Natural killer cell (primary cell): ENCODE data around the gene PPM1F. TPM values are rescaled to one million over a fixed set of nuclear protein-coding genes. Genes with fewer than 3 reads are reported as not detected.

ENCODE experiments used
- ATAC-seq, 3 donors: fragments of 150-1000 bp in 2 of 3; fragments of 200-7000 bp in 1 of 3; cut with Tn5 transposase; 1 replicate in 1 of 3; 2 replicates in 2 of 3; pipeline ENCODE4 v1.10.0; 2021; ENCODE audit warnings: mild to moderate bottlenecking in 2 of 3, moderate library complexity in 2 of 3
- DNase-seq, 2 donors: peaks; one replicate each; pipeline versions ENCODE4 v3.0.0 to v3.0.0-alpha.2; 2013 to 2021; ENCODE audit warnings: mixed read lengths in 1 of 2
- H3K27ac ChIP-seq: one replicate; pipeline ENCODE4 v1.5.1; 2013; ENCODE audit warnings: mild to moderate bottlenecking, low read length
- H3K27me3 ChIP-seq: one replicate; pipeline ENCODE4 v1.6.1; 2013; ENCODE audit warnings: low read length; ENCODE audit not compliant: control insufficient read depth, insufficient read depth
- H3K36me3 ChIP-seq: one replicate; pipeline ENCODE4 v1.6.1; 2013; ENCODE audit warnings: low read length; ENCODE audit not compliant: control insufficient read depth, insufficient read depth
- H3K4me1 ChIP-seq: one replicate; pipeline ENCODE4 v1.6.1; 2013; ENCODE audit warnings: low read length; ENCODE audit not compliant: control insufficient read depth, insufficient read depth
- H3K4me3 ChIP-seq: one replicate; pipeline ENCODE4 v1.5.1; 2013; ENCODE audit warnings: low read length
- H3K9me3 ChIP-seq: one replicate; pipeline ENCODE4 v1.6.1; 2013; ENCODE audit warnings: low read length; ENCODE audit not compliant: control insufficient read depth, insufficient read depth
- H3K27ac Mint-ChIP-seq, 2 donors: one replicate each; pipeline ENCODE4 v1.8.0; 2022; ENCODE audit warnings: mild to moderate bottlenecking in 2 of 2, mixed read lengths in 2 of 2, moderate library complexity in 1 of 2
- H3K27me3 Mint-ChIP-seq, 2 donors: one replicate each; pipeline ENCODE4 v1.8.0; 2022; ENCODE audit warnings: low read depth in 2 of 2, mixed read lengths in 2 of 2
- H3K36me3 Mint-ChIP-seq: one replicate; pipeline ENCODE4 v1.8.0; 2022; ENCODE audit warnings: mixed read lengths
- H3K4me1 Mint-ChIP-seq, 2 donors: one replicate each; pipeline ENCODE4 v1.8.0; 2022; ENCODE audit warnings: mixed read lengths in 2 of 2
- H3K4me3 Mint-ChIP-seq: one replicate; pipeline ENCODE4 v1.8.0; 2022; ENCODE audit warnings: mild to moderate bottlenecking, moderate library complexity, mixed read lengths
- H3K9me3 Mint-ChIP-seq, 2 donors: one replicate each; pipeline ENCODE4 v1.8.0; 2022; ENCODE audit warnings: mixed read lengths in 2 of 2
- CTCF ChIP-seq: fragments of 200-600 bp; IDR thresholded peaks from one replicate; pipeline ENCODE4 v1.8.0; 2022; ENCODE audit warnings: antibody characterized with exemption
- WGBS: methylation state at CpG from one replicate; pipeline ENCODE4 v1.1.7; 2013; ENCODE audit warnings: missing lambda C conversion rate; ENCODE audit not compliant: insufficient coverage; 5-methylcytosine and 5-hydroxymethylcytosine counted together
- intact Hi-C: fragments of 100-400 bp; cut with micrococcal nuclease; formaldehyde crosslinking; loops from one replicate; pipeline ENCODE4 v1.14.2; 2022
- total RNA-seq, 4 donors: library from RNA; stranded (reverse); fragments of 120-200 nt in 1 of 4; gene quantifications; one replicate each; pipeline versions ENCODE4 v1.2.3 to v1.2.4, GENCODE V29; 2013 to 2022

Gene PPM1F
- total RNA-seq, 3 donors from 2014 or later (not counting 1 experiment from before 2014, with no cell fraction given), result 25.1 to 30.3 (median 25.5) TPM

- intact Hi-C loops, result no loop called here
- Histone ChIP-seq H3K4me1 (no peaks in the 10 kb centered on the region), H3K27me3 (no peaks in the 10 kb centered on the region), H3K9me3 (no peaks in the 10 kb centered on the region), H3K36me3 (no peaks in the 10 kb centered on the region), H3K4me3 (no peak overlapping the region), H3K27ac (no peak overlapping the region)
- Mint-ChIP-seq H3K9me3 (no peaks in the 10 kb centered on the region), H3K4me3 (no peak overlapping the region), H3K36me3 (no peaks in the 10 kb centered on the region), H3K27ac (no peak overlapping the region), H3K27me3 (peaks cover 8 to 11% of the 10 kb centered on the region in 2 donors), H3K4me1 (no peaks in the 10 kb centered on the region)
- ATAC-seq, result no peak
- 94% methylated on average over 7 of the region's 7 CpGs for WGBS
- DNase-seq, result no peak
- no peak for TF ChIP-seq CTCF
Observed at GRCh38 chr22:21992593-21993237, 40.1 kb upstream of the PPM1F start.

- Histone ChIP-seq H3K9me3 (no peaks in the 10 kb centered on the region), H3K4me1 (no peaks in the 10 kb centered on the region), H3K27me3 (no peaks in the 10 kb centered on the region), H3K4me3 (no peak overlapping the region), H3K36me3 (no peaks in the 10 kb centered on the region), H3K27ac (no peak overlapping the region)
- Mint-ChIP-seq H3K27ac (no peak overlapping the region), H3K27me3 (peaks cover 8 to 10% of the 10 kb centered on the region in 2 donors), H3K9me3 (no peaks in the 10 kb centered on the region), H3K4me1 (no peaks in the 10 kb centered on the region), H3K36me3 (no peaks in the 10 kb centered on the region), H3K4me3 (no peak overlapping the region)
- DNase-seq (no peak), ATAC-seq (no peak)
- 94% methylated on average over 5 of the region's 5 CpGs for WGBS
- no peak for TF ChIP-seq CTCF
- intact Hi-C loops, result no loop called here
Observed at GRCh38 chr22:21991774-21992173, 39.1 kb upstream of the PPM1F start.

GRCh38 chr22:21991304-21991596 is 38.6 kb upstream of the PPM1F start:
- Histone ChIP-seq H3K4me3 (no peak overlapping the region), H3K27me3 (no peaks in the 10 kb centered on the region), H3K9me3 (no peaks in the 10 kb centered on the region), H3K4me1 (no peaks in the 10 kb centered on the region), H3K36me3 (no peaks in the 10 kb centered on the region), H3K27ac (no peak overlapping the region)
- DNase-seq (no peak), ATAC-seq (no peak)
- intact Hi-C loops, result no loop called here
- Mint-ChIP-seq H3K36me3 (no peaks in the 10 kb centered on the region), H3K9me3 (no peaks in the 10 kb centered on the region), H3K27me3 (peaks cover 8 to 10% of the 10 kb centered on the region in 2 donors), H3K4me1 (no peaks in the 10 kb centered on the region), H3K4me3 (no peak overlapping the region), H3K27ac (no peak overlapping the region)
- no peak for TF ChIP-seq CTCF
- 94% methylated on average over 6 of the region's 6 CpGs for WGBS
